HG02970 (cell line): ENCODE data around the gene PPARA.

Experiments
- ATAC-seq: cut with Tn5 transposase; IDR thresholded peaks from one replicate; pipeline ENCODE4 v1.9.1; 2021; ENCODE audit warnings: mild to moderate bottlenecking, moderate library complexity, moderate number of reproducible peaks; ENCODE audit not compliant: unreplicated experiment, low FRiP score

Gene PPARA

GRCh38 chr22:46140989-46141928 is 9.1 kb upstream of the PPARA start:
- no peak for ATAC-seq

GRCh38 chr22:46142548-46143490 is 7.5 kb upstream of the PPARA start:
- no peak for ATAC-seq

GRCh38 chr22:46143491-46144147 is 6.7 kb upstream of the PPARA start:
- ATAC-seq: no peak

GRCh38 chr22:46145361-46145851 is 4.9 kb upstream of the PPARA start:
- no peak for ATAC-seq

- no peak for ATAC-seq
Measured at GRCh38 chr22:46145896-46146295, 4.4 kb upstream of the PPARA start.

GRCh38 chr22:46146329-46146728 is 4.0 kb upstream of the PPARA start:
- no peak for ATAC-seq

GRCh38 chr22:46147061-46147460 is 3.3 kb upstream of the PPARA start:
- no peak for ATAC-seq

GRCh38 chr22:46147471-46148267 is 2.7 kb upstream of the PPARA start:
- ATAC-seq: no peak

- ATAC-seq: no peak
Measured at GRCh38 chr22:46148336-46148735, 2.0 kb upstream of the PPARA start.

GRCh38 chr22:46148816-46149511 is 1.4 kb upstream of the PPARA start:
- ATAC-seq: no peak

GRCh38 chr22:46149512-46150033 is 753 bp upstream of the PPARA start:
- no peak for ATAC-seq

- ATAC-seq: peak; percentile 34
Measured at GRCh38 chr22:46150655-46151477, 540 bp downstream of the PPARA start.

GRCh38 chr22:46153930-46154329 is 3.6 kb downstream of the PPARA start:
- no peak for ATAC-seq

GRCh38 chr22:46156031-46156430 is 5.7 kb downstream of the PPARA start:
- no peak for ATAC-seq

GRCh38 chr22:46158283-46158682 is 8.0 kb downstream of the PPARA start:
- no peak for ATAC-seq

GRCh38 chr22:46159212-46159611 is 8.9 kb downstream of the PPARA start:
- ATAC-seq: no peak

- ATAC-seq: no peak
Measured at GRCh38 chr22:46159777-46160176, 9.5 kb downstream of the PPARA start.

- ATAC-seq: no peak
Measured at GRCh38 chr22:46162285-46162684, 12.0 kb downstream of the PPARA start.
